ENCODE measurements around the gene CHRM5.

GRCh38 chr15:34043813-34044212 lies 75.5 kb downstream of the CHRM5 start:
- TF ChIP-seq, protein P1, sequence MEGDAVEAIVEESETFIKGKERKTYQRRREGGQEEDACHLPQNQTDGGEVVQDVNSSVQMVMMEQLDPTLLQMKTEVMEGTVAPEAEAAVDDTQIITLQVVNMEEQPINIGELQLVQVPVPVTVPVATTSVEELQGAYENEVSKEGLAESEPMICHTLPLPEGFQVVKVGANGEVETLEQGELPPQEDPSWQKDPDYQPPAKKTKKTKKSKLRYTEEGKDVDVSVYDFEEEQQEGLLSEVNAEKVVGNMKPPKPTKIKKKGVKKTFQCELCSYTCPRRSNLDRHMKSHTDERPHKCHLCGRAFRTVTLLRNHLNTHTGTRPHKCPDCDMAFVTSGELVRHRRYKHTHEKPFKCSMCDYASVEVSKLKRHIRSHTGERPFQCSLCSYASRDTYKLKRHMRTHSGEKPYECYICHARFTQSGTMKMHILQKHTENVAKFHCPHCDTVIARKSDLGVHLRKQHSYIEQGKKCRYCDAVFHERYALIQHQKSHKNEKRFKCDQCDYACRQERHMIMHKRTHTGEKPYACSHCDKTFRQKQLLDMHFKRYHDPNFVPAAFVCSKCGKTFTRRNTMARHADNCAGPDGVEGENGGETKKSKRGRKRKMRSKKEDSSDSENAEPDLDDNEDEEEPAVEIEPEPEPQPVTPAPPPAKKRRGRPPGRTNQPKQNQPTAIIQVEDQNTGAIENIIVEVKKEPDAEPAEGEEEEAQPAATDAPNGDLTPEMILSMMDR (IDR thresholded peaks at IDR 0.05; ENCODE audit: low read length): no peak
- TF ChIP-seq EZH2phosphoT487 (IDR thresholded peaks at IDR 0.05; ENCODE audit: low read length): no peak

Measured in MM.1S (cell line).